Activated naive CD4-positive, alpha-beta T cell treated with anti-CD3 and anti-CD28 coated beads, Interleukin-2, amount 10 ng/mL, durations not matched to agents 7 days and 5 days (primary cell): ENCODE measurements around the gene CYS1.
"Not testable (repeated sequence)": the region's sequence is repeated elsewhere in the genome, so short reads cannot be mapped to it uniquely, and the experiment has no call there.

Experiments used
- CTCF ChIA-PET: fragments of 350-600 bp; sonication (Branson Sonifier 250); formaldehyde crosslinking; loops from one replicate; lab custom pipeline; 2021; ENCODE audit warnings: antibody characterized with exemption; lab: Charles Lee
- DNase-seq: peaks from one replicate; pipeline ENCODE4 v3.0.0-alpha.2; 2020
- H3K27ac Mint-ChIP-seq: one replicate; pipeline ENCODE4 v1.8.0; 2021; ENCODE audit warnings: mild to moderate bottlenecking, moderate library complexity, mixed read lengths
- H3K27me3 Mint-ChIP-seq: one replicate; pipeline ENCODE4 v1.8.0; 2021; ENCODE audit warnings: mild to moderate bottlenecking, mixed read lengths
- H3K36me3 Mint-ChIP-seq: one replicate; pipeline ENCODE4 v1.8.0; 2021; ENCODE audit warnings: mixed read lengths
- H3K4me1 Mint-ChIP-seq: one replicate; pipeline ENCODE4 v1.8.0; 2021; ENCODE audit warnings: mixed read lengths
- H3K4me3 Mint-ChIP-seq: one replicate; pipeline ENCODE4 v1.8.0; 2021; ENCODE audit warnings: mild to moderate bottlenecking, moderate library complexity, mixed read lengths
- H3K9me3 Mint-ChIP-seq: one replicate; pipeline ENCODE4 v1.8.0; 2021; ENCODE audit warnings: mixed read lengths

Gene CYS1

DNA sequence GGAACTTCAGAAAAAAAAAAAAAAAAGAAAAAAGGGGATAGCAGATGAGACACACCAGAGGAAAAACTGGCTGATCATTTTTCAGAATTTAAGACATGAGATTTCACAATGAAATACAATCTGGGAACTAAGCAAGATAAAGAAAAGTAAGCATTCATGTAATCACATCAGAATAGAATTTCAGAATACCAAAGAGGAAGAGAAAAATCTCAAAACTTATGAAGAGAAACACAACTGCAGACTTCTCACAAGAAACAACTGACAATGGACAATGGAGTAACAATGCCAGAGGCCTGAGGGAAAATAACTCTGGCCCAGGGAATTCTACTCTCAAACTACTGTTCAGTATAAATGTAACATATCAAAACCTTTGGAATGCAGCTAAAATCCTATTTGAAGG, 29.1 kb upstream of the CYS1 start:
- H3K4me3 Mint-ChIP-seq, result no peak overlapping the region
- peaks cover 6% of the 10 kb centered on the region for H3K36me3 Mint-ChIP-seq
- DNase-seq, result no peak
- no peak overlapping the region for H3K27ac Mint-ChIP-seq
- peaks cover 6% of the 10 kb centered on the region for H3K9me3 Mint-ChIP-seq
- peaks cover 24% of the 10 kb centered on the region for H3K27me3 Mint-ChIP-seq
- CTCF ChIA-PET, result no interaction called here
- no peaks in the 10 kb centered on the region for H3K4me1 Mint-ChIP-seq

DNA sequence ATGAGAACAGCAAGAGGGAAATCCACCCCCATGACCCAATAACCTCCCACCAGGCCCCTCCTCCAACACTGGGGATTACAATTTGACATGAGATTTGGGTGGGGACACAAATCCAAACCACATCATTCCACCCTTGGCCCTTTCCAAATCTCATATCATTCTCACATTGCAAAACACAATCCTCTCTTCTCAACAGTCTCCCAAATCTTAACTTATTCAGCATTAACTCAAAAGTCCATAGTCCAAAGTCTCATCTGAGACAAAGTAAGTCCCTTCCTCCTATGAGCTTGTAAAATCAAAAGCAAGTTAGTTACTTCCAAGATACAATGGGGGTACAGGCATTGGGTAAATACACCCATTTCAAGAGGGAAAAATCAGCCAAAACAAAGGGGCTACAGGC, 24.7 kb upstream of the CYS1 start:
- peaks cover 49% of the 10 kb centered on the region for H3K27me3 Mint-ChIP-seq
- H3K4me1 Mint-ChIP-seq, H3K27ac Mint-ChIP-seq, H3K4me3 Mint-ChIP-seq, DNase-seq, H3K9me3 Mint-ChIP-seq, H3K36me3 Mint-ChIP-seq: not testable (repeated sequence)
- CTCF ChIA-PET, result interaction anchor here (4.4 kb wide), 1 partner anchor 32 kb away, joined by 20 read pairs; no protein-coding TSS in a partner anchor

DNA sequence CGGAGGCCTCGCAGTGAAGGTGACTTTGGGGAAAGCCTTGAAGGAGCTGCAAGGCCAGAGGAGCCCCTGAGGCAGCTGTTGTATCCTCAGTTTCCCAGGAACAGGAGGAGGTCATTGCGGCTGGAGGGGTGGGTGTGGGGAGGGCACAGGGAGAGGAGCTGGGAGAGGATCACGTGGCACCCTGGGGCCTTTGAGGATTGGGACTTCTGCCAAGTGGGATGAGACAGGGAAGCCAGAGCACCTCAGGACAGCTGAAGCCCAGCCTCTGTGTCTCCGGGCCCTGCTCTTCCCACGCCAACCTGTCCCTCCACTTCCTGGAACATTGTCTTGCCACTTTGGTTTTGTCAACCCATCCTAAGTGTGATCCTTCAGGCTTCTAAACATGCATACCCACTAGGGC, 23.0 kb upstream of the CYS1 start:
- no peaks in the 10 kb centered on the region for H3K4me1 Mint-ChIP-seq
- peaks cover 6% of the 10 kb centered on the region for H3K36me3 Mint-ChIP-seq
- H3K27ac Mint-ChIP-seq, result no peak overlapping the region
- no peak overlapping the region for H3K4me3 Mint-ChIP-seq
- peaks cover 6% of the 10 kb centered on the region for H3K9me3 Mint-ChIP-seq
- CTCF ChIA-PET, result interaction anchor here (4.4 kb wide), 1 partner anchor 30 kb away, joined by 20 read pairs; no protein-coding TSS in a partner anchor
- no peak for DNase-seq
- peaks cover 53% of the 10 kb centered on the region for H3K27me3 Mint-ChIP-seq

DNA sequence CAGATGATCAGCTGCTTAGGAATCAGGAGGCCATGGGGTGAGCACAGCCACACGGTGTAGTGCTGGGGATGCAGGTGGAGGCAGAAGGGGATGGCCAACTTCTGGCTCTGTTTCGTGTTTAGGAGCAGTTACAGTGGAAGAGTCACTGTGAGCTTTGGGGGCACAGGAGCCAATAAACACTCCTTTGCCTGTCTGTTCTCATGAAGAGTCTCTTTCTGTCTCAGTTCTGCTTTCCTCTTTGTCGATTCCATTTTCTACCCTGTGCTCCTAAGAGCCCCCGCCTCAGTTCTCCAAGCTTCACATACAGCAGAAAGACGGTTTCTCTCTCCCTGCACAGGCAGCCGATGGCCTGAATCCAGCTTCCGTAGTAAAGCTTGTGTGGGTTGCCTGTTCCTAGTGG, 21.3 kb upstream of the CYS1 start:
- Mint-ChIP-seq H3K36me3 (no peaks in the 10 kb centered on the region), H3K27ac (no peak overlapping the region), H3K4me3 (no peak overlapping the region), H3K9me3 (no peaks in the 10 kb centered on the region), H3K4me1 (peaks cover 5% of the 10 kb centered on the region), H3K27me3 (peaks cover 64% of the 10 kb centered on the region)
- DNase-seq, result no peak
- CTCF ChIA-PET, result interaction anchor here (0.7 to 4.4 kb wide), 2 partner anchors 28 to 310 kb away, joined by 3 to 20 read pairs; no protein-coding TSS in a partner anchor

DNA sequence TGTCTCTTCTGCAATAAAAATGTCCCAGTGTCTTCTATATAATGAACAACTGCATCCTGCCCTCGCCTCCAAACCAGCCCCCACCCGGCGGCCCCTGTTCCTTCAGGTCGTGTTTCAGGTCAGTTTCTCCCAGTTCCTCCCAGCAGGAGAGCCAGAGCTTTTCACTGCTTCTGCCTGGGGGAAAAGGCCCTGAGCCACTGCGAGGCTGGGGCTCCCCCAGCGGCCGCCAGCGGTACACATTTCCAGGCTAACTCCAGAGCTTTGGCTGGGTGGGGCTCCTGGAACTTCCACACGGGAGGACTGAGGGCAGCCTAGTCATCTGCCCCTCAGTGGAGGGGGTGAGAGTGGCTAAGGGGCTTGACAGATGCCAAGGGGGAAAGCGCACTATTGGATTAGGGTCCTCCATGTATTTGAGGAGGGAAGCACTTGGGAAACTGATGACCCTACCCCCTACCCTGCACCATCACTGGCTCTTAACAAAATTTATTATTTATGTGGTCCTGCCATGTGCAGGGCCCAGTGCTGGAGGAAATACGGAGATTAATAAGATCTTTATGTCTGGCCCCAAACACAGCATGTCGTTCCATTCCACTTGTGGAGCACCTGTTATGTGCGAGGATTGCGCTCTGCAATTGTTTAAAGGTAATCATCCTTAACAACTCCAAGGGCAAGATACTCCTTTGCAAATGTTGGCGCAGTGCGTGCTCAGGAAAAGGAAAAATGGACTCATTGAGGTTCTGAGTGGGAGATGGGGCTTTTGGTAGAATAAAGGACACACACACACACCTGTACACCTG, 17.3 kb upstream of the CYS1 start:
- peaks cover 78% of the 10 kb centered on the region for H3K27me3 Mint-ChIP-seq
- no peak overlapping the region for H3K4me3 Mint-ChIP-seq
- no peaks in the 10 kb centered on the region for H3K9me3 Mint-ChIP-seq
- no peak overlapping the region for H3K27ac Mint-ChIP-seq
- no peaks in the 10 kb centered on the region for H3K36me3 Mint-ChIP-seq
- H3K4me1 Mint-ChIP-seq, result peaks cover 6% of the 10 kb centered on the region
- CTCF ChIA-PET, result interaction anchor here (0.8 to 5.1 kb wide), 16 partner anchors 9 to 341 kb away, joined by 3 to 83 read pairs (median 6); partner anchors contain the start of gene CYS1
- DNase-seq, result peak; percentile 51

DNA sequence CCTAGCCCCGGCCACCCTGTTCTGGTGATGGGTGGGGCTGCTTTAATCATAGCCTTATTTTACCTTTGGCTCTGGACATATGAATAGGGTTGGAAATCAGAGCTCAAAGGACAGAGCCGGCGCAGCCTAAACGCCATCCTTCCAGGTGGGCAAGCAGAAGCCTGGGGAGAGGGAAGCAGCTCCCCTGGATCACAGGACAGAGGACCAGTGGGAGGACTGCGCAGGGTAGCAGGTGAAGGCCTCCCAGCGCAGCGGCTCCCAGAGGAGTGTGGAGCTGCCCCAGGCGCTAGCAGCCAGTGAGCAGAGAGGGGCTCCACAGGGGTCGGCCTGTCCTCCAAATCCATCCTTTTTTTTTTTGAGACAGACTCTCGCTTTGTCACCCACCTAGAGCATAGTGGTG, 16.4 kb upstream of the CYS1 start:
- CTCF ChIA-PET, result interaction anchor here (0.5 to 5.1 kb wide), 19 partner anchors 8 to 334 kb away, joined by 3 to 83 read pairs (median 5); partner anchors contain the start of gene CYS1
- H3K27ac Mint-ChIP-seq, result no peak overlapping the region
- no peak for DNase-seq
- peaks cover 4% of the 10 kb centered on the region for H3K9me3 Mint-ChIP-seq
- H3K36me3 Mint-ChIP-seq, result peaks cover 5% of the 10 kb centered on the region
- peaks cover 12% of the 10 kb centered on the region for H3K4me1 Mint-ChIP-seq
- no peak overlapping the region for H3K4me3 Mint-ChIP-seq
- H3K27me3 Mint-ChIP-seq, result peaks cover 81% of the 10 kb centered on the region

DNA sequence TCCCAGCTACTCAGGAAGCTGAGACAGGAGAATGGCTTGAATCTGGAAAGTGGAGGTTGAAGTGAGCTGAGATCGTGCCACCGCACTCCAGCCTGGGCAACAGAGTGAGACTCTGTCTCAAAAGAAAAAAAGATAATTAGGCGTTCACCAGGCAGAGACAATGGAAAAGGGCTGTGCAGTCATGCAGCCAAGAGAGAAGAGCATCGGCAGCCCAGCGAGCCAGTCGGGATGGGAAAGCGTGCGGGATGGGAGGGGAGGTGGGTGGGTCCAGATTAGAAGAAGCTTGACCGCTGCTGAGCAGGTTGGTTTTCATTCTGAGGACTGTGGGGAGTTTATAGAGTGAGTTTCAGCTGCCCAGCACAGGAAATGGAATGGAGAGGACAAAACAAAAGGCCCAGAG, 15.0 kb upstream of the CYS1 start:
- peaks cover 90% of the 10 kb centered on the region for H3K27me3 Mint-ChIP-seq
- CTCF ChIA-PET, result interaction anchor here (0.6 to 5.1 kb wide), 6 partner anchors 12 to 340 kb away, joined by 3 to 83 read pairs (median 6); no protein-coding TSS in a partner anchor
- peaks cover 5% of the 10 kb centered on the region for H3K36me3 Mint-ChIP-seq
- peaks cover 4% of the 10 kb centered on the region for H3K9me3 Mint-ChIP-seq
- no peak for DNase-seq
- H3K4me1 Mint-ChIP-seq, result peaks cover 18% of the 10 kb centered on the region
- H3K4me3 Mint-ChIP-seq, result no peak overlapping the region
- H3K27ac Mint-ChIP-seq, result no peak overlapping the region

DNA sequence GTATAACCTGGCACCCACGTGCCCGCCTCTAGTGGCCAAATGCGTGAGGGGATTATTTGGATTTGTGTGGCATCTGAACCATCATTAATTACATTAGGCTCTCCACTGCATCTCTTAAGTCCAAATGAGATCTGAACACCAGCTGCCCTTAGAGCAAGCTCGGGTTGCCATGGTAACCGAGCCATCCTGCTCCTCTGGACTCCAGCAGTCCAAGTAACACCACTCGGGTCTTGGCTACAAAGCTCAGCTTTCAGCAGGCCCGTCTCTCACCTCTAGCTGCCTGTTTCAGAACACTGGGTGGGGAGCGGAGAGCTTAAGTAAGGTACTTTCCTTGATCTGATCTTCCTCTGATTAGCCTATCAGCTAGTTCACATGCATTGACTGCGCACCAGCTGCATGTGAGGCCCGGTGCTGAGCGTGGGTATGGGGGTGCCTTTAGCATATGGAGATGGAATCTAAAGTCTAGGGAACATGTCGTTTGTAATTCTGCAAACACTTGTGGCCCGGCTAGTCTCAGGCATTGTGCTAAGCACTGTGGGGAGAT, 14.1 kb upstream of the CYS1 start:
- Mint-ChIP-seq H3K9me3 (peaks cover 4% of the 10 kb centered on the region), H3K36me3 (peaks cover 5% of the 10 kb centered on the region), H3K27me3 (peaks cover 90% of the 10 kb centered on the region), H3K27ac (no peak overlapping the region), H3K4me1 (peaks cover 18% of the 10 kb centered on the region), H3K4me3 (no peak overlapping the region)
- no peak for DNase-seq
- CTCF ChIA-PET, result interaction anchor here (0.6 to 5.1 kb wide), 5 partner anchors 21 to 341 kb away, joined by 3 to 83 read pairs (median 3); no protein-coding TSS in a partner anchor

DNA sequence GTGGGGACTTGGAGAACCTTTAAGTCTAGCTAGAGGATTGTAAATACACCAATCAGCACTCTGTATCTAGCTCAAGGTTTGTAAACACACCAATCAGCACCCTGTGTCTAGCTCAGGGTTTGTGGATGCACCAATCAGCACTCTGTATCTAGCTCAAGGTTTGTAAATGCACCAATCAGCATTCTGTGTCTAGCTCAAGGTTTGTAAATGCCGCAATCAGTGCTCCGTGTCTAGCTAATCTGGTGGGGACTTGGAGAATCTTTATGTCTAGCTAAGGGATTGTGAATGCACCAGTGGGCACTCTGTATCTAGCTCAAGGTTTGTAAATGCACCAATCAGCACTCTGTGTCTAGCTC, 11.7 kb upstream of the CYS1 start:
- CTCF ChIA-PET, result interaction anchor here (0.6 to 5.1 kb wide), 5 partner anchors 15 to 343 kb away, joined by 3 to 48 read pairs (median 4); no protein-coding TSS in a partner anchor
- H3K27me3 Mint-ChIP-seq, result peaks cover 97% of the 10 kb centered on the region
- not testable (repeated sequence) for H3K36me3 Mint-ChIP-seq

DNA sequence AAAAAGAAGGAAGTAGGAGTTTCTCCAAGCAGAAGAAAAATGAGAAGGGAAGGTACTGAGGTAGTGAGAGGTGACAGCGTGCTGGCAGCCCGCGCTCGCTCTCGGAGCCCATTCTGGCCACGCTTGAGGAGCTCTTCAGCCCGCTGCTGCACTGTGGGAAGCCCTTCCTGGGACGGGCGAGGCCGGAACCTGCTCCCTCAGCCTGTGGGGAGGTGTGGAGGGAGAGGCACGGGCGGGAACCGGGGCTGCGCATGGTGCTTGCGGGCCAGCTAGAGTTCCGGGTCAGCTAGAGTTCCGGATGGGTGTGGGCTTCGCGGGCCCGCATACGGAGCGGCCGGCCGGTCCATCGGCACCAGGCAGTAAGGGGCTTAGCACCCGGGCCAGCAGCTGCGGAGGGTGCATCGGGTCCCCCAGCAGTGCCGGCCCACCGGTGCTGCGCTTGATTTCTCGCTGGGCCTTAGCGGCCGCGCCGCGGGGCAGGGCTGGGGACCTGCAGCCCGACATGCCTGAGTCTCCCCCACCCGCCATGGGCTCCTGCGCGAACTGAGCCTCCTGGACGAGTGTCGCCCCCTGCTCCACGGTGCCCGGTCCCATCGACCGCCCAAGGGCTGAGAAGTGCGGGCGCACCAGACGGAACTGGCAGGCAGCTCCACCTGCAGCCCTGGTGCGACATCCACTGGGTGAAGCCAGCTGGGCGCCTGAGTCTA, 11.1 kb upstream of the CYS1 start:
- peaks cover 99% of the 10 kb centered on the region for H3K27me3 Mint-ChIP-seq
- CTCF ChIA-PET, result interaction anchor here (1.0 to 5.1 kb wide), 4 partner anchors 15 to 344 kb away, joined by 3 to 48 read pairs (median 5); no protein-coding TSS in a partner anchor
- peaks cover 4% of the 10 kb centered on the region for H3K9me3 Mint-ChIP-seq
- DNase-seq, result peak; percentile 47
- peak overlapping the region; percentile 40 for H3K4me3 Mint-ChIP-seq
- H3K27ac Mint-ChIP-seq, result no peak overlapping the region
- peaks cover 5% of the 10 kb centered on the region for H3K36me3 Mint-ChIP-seq
- H3K4me1 Mint-ChIP-seq, result peaks cover 13% of the 10 kb centered on the region

More for the DNA sequence above, 11.7 kb upstream of the CYS1 start:
- not testable (repeated sequence) for H3K9me3 Mint-ChIP-seq, H3K27ac Mint-ChIP-seq, DNase-seq, H3K4me3 Mint-ChIP-seq
- H3K4me1 Mint-ChIP-seq, result peaks cover 13% of the 10 kb centered on the region

DNA sequence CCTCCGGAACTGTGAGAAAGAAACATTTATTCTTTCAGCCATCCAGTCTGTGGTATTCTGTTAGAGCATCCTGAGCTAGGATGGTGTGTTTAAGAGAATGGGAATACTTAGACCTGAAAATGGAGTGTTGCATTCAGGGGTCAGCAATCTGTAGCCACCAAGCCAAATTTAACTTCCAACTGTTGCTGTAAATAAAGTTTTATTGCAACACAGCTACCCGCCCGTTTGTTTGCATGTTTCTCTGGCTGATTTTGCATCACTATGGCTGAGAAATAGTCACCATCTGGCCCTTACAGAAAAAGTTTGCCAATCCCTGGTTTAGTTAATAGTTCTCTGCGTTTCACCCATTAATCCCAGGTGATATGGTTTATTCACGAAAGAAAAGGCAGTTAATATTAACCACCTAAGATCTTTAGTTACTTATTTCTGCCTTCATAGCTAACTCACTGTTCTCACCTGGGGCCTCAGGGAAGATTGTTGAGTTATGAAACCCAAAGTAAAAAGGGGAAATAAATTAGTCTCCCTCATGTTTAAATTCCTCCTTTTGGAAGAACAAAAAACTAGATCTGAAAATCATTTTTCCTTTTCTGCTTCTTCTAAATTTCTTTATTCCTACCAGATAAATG, 9.5 kb upstream of the CYS1 start:
- no peak for DNase-seq
- Mint-ChIP-seq H3K9me3 (peaks cover 4% of the 10 kb centered on the region), H3K36me3 (peaks cover 5% of the 10 kb centered on the region), H3K4me3 (no peak overlapping the region), H3K27ac (no peak overlapping the region), H3K27me3 (peaks cover 100% of the 10 kb centered on the region), H3K4me1 (peaks cover 13% of the 10 kb centered on the region)
- CTCF ChIA-PET, result interaction anchor here (1.1 to 5.1 kb wide), 3 partner anchors 9 to 19 kb away, joined by 3 to 48 read pairs (median 4); no protein-coding TSS in a partner anchor

DNA sequence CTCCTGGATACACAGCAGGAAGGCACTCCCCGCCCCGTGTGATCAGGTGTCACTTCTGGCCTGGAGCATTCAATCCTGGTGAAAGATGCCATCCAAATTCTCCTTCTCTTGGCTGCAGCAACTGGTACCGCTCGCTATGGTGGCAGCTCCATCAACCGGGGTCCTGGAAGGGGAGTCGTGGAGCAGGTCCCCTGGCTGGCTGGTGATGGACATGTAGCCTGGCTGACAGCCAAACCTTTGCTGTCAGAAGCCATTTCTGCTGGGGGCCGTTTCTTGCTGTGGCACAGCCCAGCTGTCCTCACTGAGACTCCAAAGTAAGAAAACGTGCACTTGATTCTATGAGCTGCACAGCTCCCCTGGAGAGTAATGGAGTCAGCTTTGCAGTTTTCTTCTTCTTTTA, 7.1 kb upstream of the CYS1 start:
- peaks cover 11% of the 10 kb centered on the region for H3K4me1 Mint-ChIP-seq
- H3K36me3 Mint-ChIP-seq, result peaks cover 5% of the 10 kb centered on the region
- peaks cover 4% of the 10 kb centered on the region for H3K9me3 Mint-ChIP-seq
- peaks cover 100% of the 10 kb centered on the region for H3K27me3 Mint-ChIP-seq
- CTCF ChIA-PET, result interaction anchor here (1.5 to 6.5 kb wide), 2 partner anchors 9 to 14 kb away, joined by 5 to 41 read pairs; no protein-coding TSS in a partner anchor
- no peak for DNase-seq
- H3K4me3 Mint-ChIP-seq, result no peak overlapping the region
- no peak overlapping the region for H3K27ac Mint-ChIP-seq

DNA sequence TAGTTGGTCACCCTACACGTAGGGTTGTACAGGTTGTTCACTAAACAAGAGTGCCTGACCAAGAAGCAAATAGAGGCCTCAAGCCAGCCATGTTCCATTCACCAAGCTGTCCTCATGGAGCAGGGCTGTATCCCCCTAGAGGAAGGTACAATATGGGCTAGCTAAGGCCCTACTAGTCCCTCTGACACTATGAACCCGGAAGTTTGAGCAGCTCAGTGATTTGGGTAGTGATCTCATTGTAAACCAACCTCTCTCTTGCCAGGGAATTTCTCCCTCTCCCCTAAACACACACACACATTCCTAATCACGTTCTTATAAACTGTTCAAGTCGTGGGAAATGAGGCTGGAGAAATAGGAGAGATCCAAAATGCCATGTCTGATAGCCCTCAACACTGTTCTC, 6.7 kb upstream of the CYS1 start:
- Mint-ChIP-seq H3K27me3 (peaks cover 100% of the 10 kb centered on the region), H3K4me1 (peaks cover 7% of the 10 kb centered on the region), H3K36me3 (peaks cover 1% of the 10 kb centered on the region), H3K9me3 (peaks cover under 1% of the 10 kb centered on the region), H3K4me3 (no peak overlapping the region), H3K27ac (no peak overlapping the region)
- CTCF ChIA-PET, result interaction anchor here (1.5 to 6.5 kb wide), 2 partner anchors 9 to 14 kb away, joined by 5 to 41 read pairs; no protein-coding TSS in a partner anchor
- DNase-seq, result no peak
